Heart right ventricle (tissue), 16 donors: ENCODE results near the gene CKMT2. TPM values are rescaled to one million over a fixed set of nuclear protein-coding genes. Genes with fewer than 3 reads are reported as not detected.
A peak's percentile ranks its signal among the peaks of the same experiment; 100 is the strongest.

Experiments used
- ATAC-seq, 8 donors: fragments of 200-7000 bp; cut with Tn5 transposase; one replicate each; pipeline ENCODE4 v1.9.1; 2020; ENCODE audit warnings: mild to moderate bottlenecking in 8 of 8, moderate library complexity in 8 of 8, moderate number of reproducible peaks in 1 of 8
- DNase-seq, 2 donors: peaks; one replicate each; pipeline ENCODE4 v3.0.0-alpha.2; 2020
- H3K27ac ChIP-seq, 10 donors: fragments of 200-600 bp; sonication (generic) in 2 of 10; one replicate each; pipeline versions ENCODE4 v1.5.0 to v1.8.0; 2020 to 2022; ENCODE audit warnings: mild to moderate bottlenecking in 3 of 10
- H3K27me3 ChIP-seq, 7 donors: fragments of 200-600 bp; one replicate each; pipeline ENCODE4 v1.8.0; 2021 to 2022; ENCODE audit warnings: mild to moderate bottlenecking in 2 of 7
- H3K36me3 ChIP-seq, 9 donors: fragments of 200-600 bp; sonication (generic) in 1 of 9; one replicate each; pipeline versions ENCODE4 v1.5.0 to v1.8.0; 2020 to 2022; ENCODE audit warnings: mild to moderate bottlenecking in 2 of 9
- H3K4me1 ChIP-seq, 9 donors: fragments of 200-600 bp; sonication (generic) in 1 of 9; one replicate each; pipeline versions ENCODE4 v1.5.0 to v1.8.0; 2020 to 2022; ENCODE audit warnings: mild to moderate bottlenecking in 4 of 9
- H3K4me3 ChIP-seq, 10 donors: fragments of 200-600 bp; sonication (generic) in 2 of 10; one replicate each; pipeline versions ENCODE4 v1.5.0 to v1.8.0; 2020 to 2022; ENCODE audit warnings: mild to moderate bottlenecking in 7 of 10, moderate library complexity in 2 of 10
- H3K9me3 ChIP-seq, 11 donors: fragments of 200-600 bp in 10 of 11; sonication (generic) in 2 of 11; one replicate each; pipeline versions ENCODE4 v1.5.0 to v1.8.0; 2013 to 2022; ENCODE audit warnings: mild to moderate bottlenecking in 2 of 11, control low read depth in 1 of 11, moderate library complexity in 1 of 11
- CTCF ChIP-seq, 9 donors: fragments of 200-600 bp; sonication (generic) in 2 of 9; IDR thresholded peaks; one replicate each; pipeline versions ENCODE4 v1.5.0 to v1.8.0; 2021 to 2022; ENCODE audit warnings: antibody characterized with exemption in 9 of 9, mild to moderate bottlenecking in 5 of 9, moderate library complexity in 1 of 9
- WGBS, 2 donors: extraction: QIAGEN DNeasy Blood & Tissue Kit; methylation state at CpG; one replicate each; pipeline ENCODE4 v1.1.7; 2013; ENCODE audit warnings: inconsistent platforms in 1 of 2; 5-methylcytosine and 5-hydroxymethylcytosine counted together
- intact Hi-C, 10 donors: fragments of 100-400 bp; cut with DNase I; formaldehyde crosslinking; loops; one replicate each; pipeline versions ENCODE4 v1.11.1 to v1.14.2; 2022
- polyA plus RNA-seq, 2 donors: library from polyadenylated mRNA; stranded (reverse); fragments of 200-250 nt; gene quantifications; one replicate each; pipeline ENCODE4 v1.2.3, GENCODE V29; 2013
- total RNA-seq, 10 donors: library from RNA; stranded (reverse); fragmentation: NEBNext Ultra II Directional in 3 of 10; extraction: Animal tissue kit (Norgen Biotek cat#: 25700) in 3 of 10; gene quantifications; one replicate each; pipeline versions ENCODE4 v1.2.1 to v1.2.4, GENCODE V29; 2021 to 2023
- donor health status: Arrhythmogenic right ventricular cardiomyopathy.
- donor health status: ischemic (EF 13 %, LVEDD 7.1; RV severe dilation, severe dysfunction).
- donor health status: healthy with polysubstance abuse.
- donor health status: DM: no; HTN: yes; CAD: no.
- donor health status: DM: no; HTN: no; CAD: no.
- donor health status: ischemic (EF 25% LVEDD 6.9; RV normal size, moderate dysfunction).
- donor health status: ischemic (EF 25% LVEDD 5.7; RV mildly dilated, moderate dysfunction).
- donor health status: healthy.
- donor health status: DM: yes; HTN: yes; CAD: no.
- donor health status: Ischemic cardiomyopathy.
- donor health status: ischemic (EF 35%, LVEDD 5.7; RV mildly dilated, moderate dysfunction).
- donor health status: nonischemic (EF 11% LVEDD 7.7; RV severe dilation, severe dysfunction).
- donor health status: DM: yes; HTN: yes; CAD: no.
- donor health status: PGD.
- donor health status: ischemic (EF 29% LVEDD 5.4; RV normal size, mild dysfunction).
- donor health status: nonischemic (EF 23%, LVEDD 6.1; RV moderate dilation, normal function).

CKMT2 gene
- total and polyA plus RNA-seq, 12 donors, result 1,088 to 2,236 (median 1,671) TPM

GRCh38 chr5:81234299-81234698, 1.2 kb downstream of the CKMT2 start:
- H3K9me3 ChIP-seq, result no peaks in the 10 kb centered on the region
- WGBS, 2 donors, result 43 to 56% methylated on average over 7 of the region's 7 CpGs
- peaks cover 0 to 4% (median 0%) of the 10 kb centered on the region in 9 donors for H3K36me3 ChIP-seq
- H3K27ac ChIP-seq, result peak overlapping the region; percentile 82 to 98 (median 94)
- H3K4me3 ChIP-seq, result peak overlapping the region; percentile 16 to 66 (median 52)
- H3K27me3 ChIP-seq, result no peaks in the 10 kb centered on the region
- no peak for TF ChIP-seq CTCF (IDR thresholded peaks at IDR 0.05)
- ATAC-seq, result peak in 2 of 8 donors; percentile 0 to 2
- intact Hi-C loops, result no loop called here
- DNase-seq, result peak in 1 of 2 donors; percentile 23
- peaks cover 9 to 76% (median 33%) of the 10 kb centered on the region in 9 donors for H3K4me1 ChIP-seq

- intact Hi-C loops, result no loop called here
- Histone ChIP-seq H3K4me3 (peak overlapping the region in 9 of 10 donors; percentile 40 to 66 (median 60)), H3K27me3 (no peaks in the 10 kb centered on the region), H3K27ac (peak overlapping the region; percentile 82 to 98 (median 94)), H3K4me1 (peaks cover 9 to 81% (median 33%) of the 10 kb centered on the region in 9 donors), H3K9me3 (no peaks in the 10 kb centered on the region), H3K36me3 (peaks cover 0 to 7% (median 0%) of the 10 kb centered on the region in 9 donors)
- WGBS, 2 donors, result 36 to 46% methylated on average over 3 of the region's 3 CpGs
- TF ChIP-seq CTCF (IDR thresholded peaks at IDR 0.05), result no peak
- DNase-seq, result peak; percentile 39 to 57
- ATAC-seq, result peak; percentile 5 to 36 (median 30)
Observed at GRCh38 chr5:81234801-81235200, 1.7 kb downstream of the CKMT2 start.

GRCh38 chr5:81235287-81236072, 2.4 kb downstream of the CKMT2 start:
- Histone ChIP-seq H3K27me3 (no peaks in the 10 kb centered on the region), H3K36me3 (peaks cover 0 to 7% (median 0%) of the 10 kb centered on the region in 9 donors), H3K4me3 (peak overlapping the region in 9 of 10 donors; percentile 17 to 66 (median 44)), H3K9me3 (no peaks in the 10 kb centered on the region), H3K27ac (peak overlapping the region; percentile 82 to 98 (median 94)), H3K4me1 (peaks cover 9 to 88% (median 33%) of the 10 kb centered on the region in 9 donors)
- ATAC-seq, result peak; percentile 31 to 66 (median 54)
- peak; percentile 29 to 79 for DNase-seq
- TF ChIP-seq CTCF (IDR thresholded peaks at IDR 0.05), result no peak
- intact Hi-C loops, result no loop called here
- WGBS, 2 donors, result 31 to 33% methylated on average over 10 of the region's 10 CpGs

GRCh38 chr5:81238460-81238859, 5.3 kb downstream of the CKMT2 start:
- peaks cover 0 to 11% (median 0%) of the 10 kb centered on the region in 9 donors for H3K36me3 ChIP-seq
- H3K4me1 ChIP-seq, result peaks cover 15 to 96% (median 52%) of the 10 kb centered on the region in 9 donors
- no peaks in the 10 kb centered on the region for H3K9me3 ChIP-seq
- ATAC-seq, result peak in 4 of 8 donors; percentile 12 to 53 (median 30)
- peak overlapping the region in 8 of 10 donors; percentile 12 to 95 (median 62) for H3K27ac ChIP-seq
- peak overlapping the region in 4 of 10 donors; percentile 4 to 66 (median 38) for H3K4me3 ChIP-seq
- peak; percentile 31 to 40 for DNase-seq
- WGBS, 2 donors, result 46 to 65% methylated on average over 4 of the region's 4 CpGs
- intact Hi-C loops, result no loop called here
- no peaks in the 10 kb centered on the region for H3K27me3 ChIP-seq
- no peak for TF ChIP-seq CTCF (IDR thresholded peaks at IDR 0.05)
